DLD1 (cell line): ENCODE results near the gene LYG2.
"Not testable (repeated sequence)": the region's sequence is repeated elsewhere in the genome, so short reads cannot be mapped to it uniquely, and the experiment has no call there.

ENCODE experiments used
- in situ Hi-C: cut with HindIII; loops from 2 replicates; pipeline ENCODE4 v1.10.0; 2017; ENCODE audit warnings: low sequenced_read_pairs

LYG2 gene

DNA sequence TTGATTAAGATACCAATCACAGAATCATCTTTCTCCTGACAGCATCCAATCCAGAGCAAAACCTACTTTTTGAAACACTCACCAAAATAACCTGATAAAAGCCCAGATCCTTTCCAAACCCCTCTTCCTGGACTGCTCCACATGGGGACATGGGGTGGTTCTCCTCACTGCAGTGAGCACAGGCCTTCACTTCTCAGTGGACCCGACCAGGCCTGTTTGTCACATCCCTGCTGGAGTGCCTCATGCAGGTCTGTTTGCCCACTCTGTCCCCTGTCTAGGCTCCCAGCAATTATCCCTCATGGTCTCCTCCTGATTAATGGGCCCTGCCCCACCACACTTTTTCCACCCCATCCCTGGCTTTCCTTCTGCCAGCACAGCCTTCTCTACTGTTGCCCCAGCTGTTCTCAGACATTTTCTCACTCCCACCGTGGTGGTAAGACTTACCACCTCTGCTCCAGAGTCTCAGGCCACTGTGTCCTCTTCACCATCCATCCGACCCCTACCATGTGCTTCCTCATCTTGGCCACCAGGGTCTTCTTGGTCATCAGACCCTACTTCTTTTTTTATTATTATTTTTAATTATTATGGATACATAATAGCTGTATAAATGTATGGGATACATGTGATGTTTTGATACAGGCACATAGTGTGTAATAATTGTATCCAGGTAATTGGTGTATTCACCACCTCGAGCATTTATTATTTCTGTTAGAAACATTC lies 53.3 kb downstream of the LYG2 start:
- in situ Hi-C loops, result no loop called here

DNA sequence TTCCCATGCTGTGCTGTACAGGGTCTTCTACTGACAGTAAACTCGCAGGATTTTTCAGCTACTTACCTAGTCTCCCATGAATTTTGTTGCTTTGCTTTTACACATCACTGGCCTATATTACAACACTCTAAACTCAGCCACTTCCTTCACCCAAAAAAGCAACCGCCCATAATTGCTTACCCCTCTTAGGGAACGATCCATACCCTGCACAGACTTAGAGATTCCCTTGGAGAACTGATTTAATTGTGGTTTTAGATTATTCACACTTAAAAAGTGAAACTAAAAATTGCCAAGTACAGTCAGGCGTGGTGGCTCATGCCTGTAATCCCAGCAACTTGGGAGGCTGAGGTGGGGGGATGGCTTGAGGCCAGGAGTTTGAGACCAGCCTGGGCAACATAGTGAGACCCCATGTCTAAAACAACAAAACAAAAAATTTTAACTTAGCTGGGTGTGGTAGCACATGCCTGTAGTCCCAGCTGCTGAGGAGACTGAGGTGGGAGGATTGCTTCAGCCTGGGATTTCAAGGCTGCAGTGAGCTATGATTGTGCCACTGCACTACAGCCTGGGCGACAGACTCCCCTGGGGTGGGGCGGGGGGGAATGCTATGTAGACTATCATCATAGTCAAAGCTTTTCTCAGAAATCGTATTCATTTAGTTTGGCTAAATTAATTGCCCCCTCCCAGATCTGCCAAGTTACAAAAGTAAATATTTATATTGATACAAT lies 55.2 kb downstream of the LYG2 start:
- in situ Hi-C loops, result no loop called here

GRCh38 chr2:99198103-99198841 lies 57.2 kb downstream of the LYG2 start:
- in situ Hi-C loops, result no loop called here

- in situ Hi-C loops, result not testable (repeated sequence)
Measured at GRCh38 chr2:99192364-99192763, 63.1 kb downstream of the LYG2 start.
